OCI-LY3 (cell line): ENCODE results near the gene RIOX2.

Experiments used
- H2AFZ ChIP-seq: fragments of 200-600, 300-600 bp; shearing (Covaris generic); 2 replicates; pipeline ENCODE4 v1.6.0; 2014; ENCODE audit warnings: antibody characterized with exemption, low read depth, low read length
- H3K27ac ChIP-seq: fragments of 200-600, 300-600 bp; sonication (generic); 2 replicates; pipeline ENCODE4 v1.5.1; 2014; ENCODE audit warnings: mild to moderate bottlenecking, low read length, moderate library complexity, mixed read lengths
- H3K27me3 ChIP-seq: fragments of 200-600, 300-600 bp; sonication (generic); 2 replicates; pipeline ENCODE4 v1.6.1; 2014; ENCODE audit warnings: low read depth, low read length, mixed read lengths
- H3K36me3 ChIP-seq: fragments of 200-600, 300-600 bp; sonication (generic); replicated peaks from 2 replicates; pipeline ENCODE3; 2014; ENCODE audit warnings: low read depth, low read length, mixed read lengths
- H3K4me1 ChIP-seq: fragments of 300-600, 200-600 bp; sonication (generic); 2 replicates; pipeline ENCODE4 v1.6.1; 2014; ENCODE audit warnings: low read length, mixed read lengths
- H3K4me2 ChIP-seq: fragments of 200-600, 300-600 bp; sonication (generic); 2 replicates; pipeline ENCODE4 v1.6.1; 2014; ENCODE audit warnings: low read length, mixed read lengths
- H3K4me3 ChIP-seq: fragments of 300-600, 200-600 bp; sonication (generic); 2 replicates; pipeline ENCODE4 v1.5.1; 2014; ENCODE audit warnings: antibody characterized with exemption, mild to moderate bottlenecking, low read length, moderate library complexity
- H3K79me2 ChIP-seq: fragments of 300-600, 200-600 bp; shearing (Covaris generic); 2 replicates; pipeline ENCODE4 v1.6.1; 2014; ENCODE audit warnings: mild to moderate bottlenecking, low read length, mixed read lengths
- H3K9ac ChIP-seq: fragments of 300-600, 200-600 bp; shearing (Covaris generic); 2 replicates; pipeline ENCODE4 v1.6.0; 2014; ENCODE audit warnings: mild to moderate bottlenecking, low read length, moderate library complexity
- H3K9me3 ChIP-seq: fragments of 200-600, 300-600 bp; shearing (Covaris generic); 2 replicates; pipeline ENCODE4 v1.6.1; 2014; ENCODE audit warnings: low read length, mixed read lengths; ENCODE audit not compliant: insufficient read depth
- H4K20me1 ChIP-seq: fragments of 200-600, 300-600 bp; sonication (generic); 2 replicates; pipeline ENCODE4 v1.6.1; 2016; ENCODE audit warnings: low read length, mixed read lengths; ENCODE audit not compliant: insufficient read depth
- CTCF ChIP-seq: fragments of 200-600, 300-600 bp; sonication (generic); IDR thresholded peaks from 2 replicates; pipeline ENCODE4 v1.5.1; 2014; ENCODE audit warnings: antibody characterized with exemption, low read length, low read depth
- EZH2phosphoT487 ChIP-seq: fragments of 200-600 bp; shearing (Covaris generic); IDR thresholded peaks from 2 replicates; pipeline ENCODE4 v1.6.1; 2018; ENCODE audit warnings: antibody characterized with exemption, mixed run types, low read depth

RIOX2 gene

GRCh38 chr3:97950360-97950759, 21.9 kb downstream of the RIOX2 start:
- peaks cover 82% of the 10 kb centered on the region for H3K36me3 ChIP-seq
- TF ChIP-seq CTCF (no peak), EZH2phosphoT487 (no peak)
- no peak overlapping the region for H3K4me2 ChIP-seq

GRCh38 chr3:97949743-97950142, 22.5 kb downstream of the RIOX2 start:
- TF ChIP-seq CTCF = no peak
- TF ChIP-seq EZH2phosphoT487 = no peak
- H3K4me1 ChIP-seq = peaks cover 8% of the 10 kb centered on the region
- H3K36me3 ChIP-seq = peaks cover 82% of the 10 kb centered on the region
- H3K9ac ChIP-seq = no peak overlapping the region
- no peak overlapping the region for H3K4me3 ChIP-seq
- H2AFZ ChIP-seq = no peak overlapping the region
- H3K79me2 ChIP-seq = no peaks in the 10 kb centered on the region; the same call in 1 of the 2 replicates
- H3K4me2 ChIP-seq = no peak overlapping the region
- no peaks in the 10 kb centered on the region for H3K9me3 ChIP-seq
- no peaks in the 10 kb centered on the region for H3K27me3 ChIP-seq
- peaks cover 7% of the 10 kb centered on the region for H4K20me1 ChIP-seq
- H3K27ac ChIP-seq = no peak overlapping the region

More at GRCh38 chr3:97950360-97950759, 21.9 kb downstream of the RIOX2 start:
- no peak overlapping the region for H2AFZ ChIP-seq
- H3K27me3 ChIP-seq = no peaks in the 10 kb centered on the region
- no peak overlapping the region for H3K27ac ChIP-seq
- peaks cover 14% of the 10 kb centered on the region for H3K4me1 ChIP-seq
- H3K4me3 ChIP-seq = no peak overlapping the region
- H3K79me2 ChIP-seq = no peaks in the 10 kb centered on the region; the same call in 1 of the 2 replicates
- peaks cover 14% of the 10 kb centered on the region for H4K20me1 ChIP-seq
- H3K9me3 ChIP-seq = no peaks in the 10 kb centered on the region
- H3K9ac ChIP-seq = no peak overlapping the region

GRCh38 chr3:97949110-97949485, 23.1 kb downstream of the RIOX2 start:
- Histone ChIP-seq H2AFZ (no peak overlapping the region), H3K27ac (no peak overlapping the region), H3K9me3 (no peaks in the 10 kb centered on the region), H3K4me1 (peaks cover 1% of the 10 kb centered on the region), H4K20me1 (peaks cover under 1% of the 10 kb centered on the region; the same call in 1 of the 2 replicates), H3K27me3 (no peaks in the 10 kb centered on the region), H3K9ac (no peak overlapping the region), H3K4me2 (no peak overlapping the region), H3K4me3 (no peak overlapping the region), H3K36me3 (peaks cover 81% of the 10 kb centered on the region), H3K79me2 (no peaks in the 10 kb centered on the region; the same call in 1 of the 2 replicates)
- no peak for TF ChIP-seq EZH2phosphoT487
- no peak for TF ChIP-seq CTCF

GRCh38 chr3:97948351-97949109, 23.7 kb downstream of the RIOX2 start:
- TF ChIP-seq CTCF = no peak
- TF ChIP-seq EZH2phosphoT487 = no peak
- H3K36me3 ChIP-seq = peaks cover 82% of the 10 kb centered on the region
- no peak overlapping the region for H3K27ac ChIP-seq
- no peaks in the 10 kb centered on the region for H3K4me1 ChIP-seq
- no peak overlapping the region for H3K9ac ChIP-seq
- no peak overlapping the region for H3K4me3 ChIP-seq
- H3K27me3 ChIP-seq = no peaks in the 10 kb centered on the region
- H3K9me3 ChIP-seq = no peaks in the 10 kb centered on the region
- no peaks in the 10 kb centered on the region for H3K79me2 ChIP-seq
- no peaks in the 10 kb centered on the region; the same call in 1 of the 2 replicates for H4K20me1 ChIP-seq
- H3K4me2 ChIP-seq = no peak overlapping the region
- no peak overlapping the region for H2AFZ ChIP-seq
